NCI-H526 treated with DMSO at 0.1 percent for 48 hours (cell line): Measurements from ENCODE around the gene MPEG1.
A peak's percentile ranks its signal among the peaks of the same experiment; 100 is the strongest.

Experiments
- DNase-seq: peaks from one replicate; lab custom pipeline; 2025; lab: John Stamatoyannopoulos, UW

MPEG1 gene

DNA sequence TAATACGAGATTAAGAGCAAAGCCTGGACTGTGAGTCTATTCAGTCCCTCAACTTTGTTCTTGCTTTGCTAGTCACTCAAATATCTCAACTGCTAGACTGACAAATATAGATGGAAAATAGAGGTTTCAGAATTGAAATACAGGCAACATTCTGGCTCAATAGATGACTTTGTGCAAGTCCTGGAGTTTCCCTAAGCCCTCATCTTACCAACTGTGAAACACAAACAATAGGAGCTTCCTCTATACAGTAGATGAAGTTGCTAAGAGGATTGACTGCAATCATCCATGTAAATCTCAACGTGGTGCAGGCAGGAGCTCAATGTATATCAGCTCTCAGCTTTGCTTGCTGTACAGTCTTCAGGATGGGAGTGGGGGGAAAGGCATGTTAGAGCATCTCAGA, 6.2 kb upstream of the MPEG1 start:
- DNase-seq, result no peak

DNA sequence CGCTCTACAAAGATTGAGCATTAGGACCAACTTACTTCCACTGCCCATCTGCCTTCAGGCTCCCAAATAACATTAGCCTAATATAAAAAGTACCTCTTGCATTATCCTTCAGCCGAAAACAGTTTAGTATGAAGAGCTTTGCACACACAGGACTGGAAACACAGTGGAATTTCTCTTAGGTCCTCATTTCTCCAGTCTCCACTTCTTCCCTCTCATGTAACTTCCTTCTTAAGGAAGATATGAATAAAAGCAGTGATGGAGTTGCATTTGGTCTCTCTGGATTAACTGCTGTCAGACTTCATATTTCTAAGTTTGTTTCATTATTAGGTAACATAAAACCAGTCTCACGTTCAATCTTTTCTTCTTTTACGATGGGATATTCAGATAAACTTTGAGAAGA, 5.6 kb upstream of the MPEG1 start:
- no peak for DNase-seq

DNA sequence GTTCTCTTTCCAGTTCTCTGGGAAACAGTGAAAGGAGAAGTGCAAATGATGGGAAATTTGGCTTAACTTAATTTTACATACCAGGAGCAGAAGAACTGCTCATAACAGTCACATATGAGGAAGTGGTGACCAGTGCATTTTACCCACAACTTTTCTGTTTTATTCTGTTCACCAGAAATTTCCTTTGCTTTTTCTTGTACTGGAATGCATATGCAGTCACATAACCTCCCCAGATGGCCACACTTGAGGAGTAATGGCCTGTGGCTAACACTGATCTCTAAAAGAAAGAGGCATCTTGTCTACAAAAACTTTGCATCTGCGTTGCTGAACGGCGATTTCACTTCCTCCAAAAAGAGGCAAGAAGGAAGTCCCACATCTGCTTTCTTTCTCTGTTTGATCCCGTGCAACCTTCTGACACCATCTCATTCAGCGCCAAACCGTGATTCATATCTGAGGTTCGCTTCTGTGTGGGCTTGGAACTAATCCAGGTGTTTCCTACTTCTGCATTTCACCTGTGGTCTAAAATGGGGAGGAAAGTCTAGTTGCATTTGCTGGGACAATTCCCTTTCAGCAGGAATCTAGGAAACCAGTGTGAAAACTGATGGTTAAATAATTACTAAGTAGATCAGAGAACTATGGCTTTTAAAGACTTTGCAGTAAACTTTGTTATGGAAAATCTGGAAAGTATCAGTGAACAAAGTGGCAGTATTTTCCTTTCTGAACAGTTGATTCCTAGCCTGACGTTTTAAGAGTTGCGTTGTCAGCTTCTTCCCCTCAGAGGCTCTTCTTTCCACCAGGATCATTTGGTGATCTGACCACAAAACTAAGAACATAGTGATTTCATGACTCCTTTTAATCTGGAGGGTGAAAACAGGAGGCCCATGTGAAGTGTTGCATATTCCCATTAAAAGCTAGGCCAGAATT, 4.2 kb upstream of the MPEG1 start:
- no peak for DNase-seq

DNA sequence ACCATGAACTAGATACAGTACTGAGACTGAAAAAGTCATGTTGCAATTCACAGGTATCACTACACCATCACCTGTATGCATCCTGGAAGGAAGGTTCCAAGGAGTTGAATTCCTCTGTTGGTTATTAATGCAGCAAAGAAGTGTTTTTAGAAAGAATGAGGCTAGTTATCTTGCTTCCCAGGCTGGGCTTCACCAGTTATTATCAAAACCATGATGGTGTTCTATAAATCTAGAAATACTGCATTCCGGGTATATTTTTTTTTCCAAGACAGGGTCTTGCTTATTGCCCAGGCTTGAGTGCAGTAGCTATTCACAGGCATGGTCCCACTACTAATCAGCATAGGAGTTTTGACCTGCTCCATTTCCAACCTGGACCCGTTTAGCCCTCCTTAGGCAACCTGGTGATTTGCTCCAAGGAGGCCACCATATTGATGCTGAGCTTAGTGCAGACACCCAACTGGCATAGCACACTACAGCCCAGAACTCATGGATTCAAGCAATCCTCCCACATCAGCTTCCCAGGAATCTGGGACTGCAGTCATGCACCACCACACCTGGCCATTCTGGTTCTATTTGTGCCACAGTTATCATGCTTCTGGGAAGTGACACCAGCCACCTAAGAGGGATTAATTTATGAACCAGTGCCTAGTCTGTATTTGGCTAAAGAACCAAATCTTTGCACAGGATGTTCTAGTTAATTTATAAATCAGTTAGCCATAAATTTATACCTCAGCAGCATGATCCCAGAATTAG, 1.6 kb upstream of the MPEG1 start:
- no peak for DNase-seq

DNA sequence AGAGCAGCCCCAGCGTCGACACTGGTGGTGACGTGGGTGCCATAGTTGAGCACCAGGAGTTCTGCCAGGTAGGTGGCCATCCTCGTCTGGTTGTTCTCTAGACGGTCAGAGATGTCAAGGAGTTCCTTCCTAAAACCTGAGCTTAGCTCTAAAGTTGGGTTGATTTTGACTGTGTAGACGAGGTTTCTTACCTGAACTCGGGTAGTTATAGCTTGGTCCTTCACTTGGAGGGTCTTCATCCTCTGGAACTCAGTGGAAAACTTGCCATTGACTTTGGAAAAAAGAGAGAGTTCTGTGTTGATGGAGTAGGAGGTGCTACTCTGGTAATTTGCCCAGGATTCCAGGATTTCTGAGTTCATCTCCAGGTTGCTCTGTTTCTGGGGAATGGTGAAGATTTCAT, 505 bp downstream of the MPEG1 start:
- no peak for DNase-seq

DNA sequence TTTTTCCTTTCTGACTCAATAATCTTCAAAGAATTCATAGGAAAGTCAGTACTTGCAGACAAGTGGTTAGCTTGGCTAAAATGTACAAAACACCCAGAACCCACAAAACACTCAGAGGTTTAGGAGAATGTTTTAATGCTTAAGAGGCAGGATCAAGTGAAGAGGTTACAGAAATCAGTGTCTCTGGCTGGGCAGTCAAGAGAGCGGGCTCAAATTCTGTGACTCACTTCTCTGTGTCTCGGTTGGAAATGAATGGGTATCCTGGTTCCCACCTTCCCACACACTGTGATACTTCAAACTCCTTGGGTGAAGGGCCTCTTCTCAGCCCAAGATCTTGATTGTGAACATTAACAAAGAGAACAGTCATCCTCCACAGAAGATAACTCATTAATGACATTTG, 3.8 kb downstream of the MPEG1 start:
- DNase-seq, result no peak

DNA sequence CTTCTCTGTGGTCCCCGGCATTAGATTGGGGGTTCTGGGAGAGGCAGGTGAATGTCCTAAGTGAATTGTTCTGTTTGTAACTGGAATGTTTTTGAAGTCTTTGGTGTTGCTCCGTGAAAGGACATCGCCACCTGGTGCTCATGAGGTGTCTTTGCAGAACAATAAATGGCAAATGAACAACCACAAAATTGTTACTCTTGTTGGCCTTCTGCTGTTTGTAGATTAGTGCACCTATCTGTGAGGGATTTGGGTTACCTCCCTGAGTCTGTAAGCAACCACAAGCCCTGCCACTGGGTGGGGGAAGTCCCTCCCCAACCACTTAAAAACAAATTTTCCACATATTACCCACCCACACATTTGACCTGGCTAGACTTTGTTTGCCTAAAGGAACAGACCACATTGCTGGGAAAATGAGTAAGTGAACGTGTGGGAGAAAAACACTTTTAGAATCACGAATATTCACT, 4.7 kb downstream of the MPEG1 start:
- peak; percentile 7 for DNase-seq

DNA sequence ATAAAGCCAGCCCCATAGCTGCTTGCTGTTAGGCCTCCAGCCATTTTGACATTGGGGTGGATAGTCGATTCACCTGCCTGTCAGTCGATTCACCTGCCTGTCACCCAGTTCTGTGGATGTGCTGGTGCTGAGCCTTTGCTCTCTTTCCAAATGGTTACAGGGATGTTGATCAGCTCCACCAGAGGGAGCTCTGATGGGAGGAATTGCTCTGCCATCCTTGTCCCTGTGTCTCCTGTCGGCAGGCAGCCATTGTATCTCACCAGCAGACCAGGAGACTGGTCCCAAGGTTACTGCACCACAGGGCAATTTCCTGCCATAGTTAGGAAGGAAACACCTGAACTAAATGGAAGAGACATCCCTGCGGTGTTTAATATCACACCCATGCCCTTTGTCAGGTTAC, 6.1 kb downstream of the MPEG1 start:
- DNase-seq, result peak; percentile 37

DNA sequence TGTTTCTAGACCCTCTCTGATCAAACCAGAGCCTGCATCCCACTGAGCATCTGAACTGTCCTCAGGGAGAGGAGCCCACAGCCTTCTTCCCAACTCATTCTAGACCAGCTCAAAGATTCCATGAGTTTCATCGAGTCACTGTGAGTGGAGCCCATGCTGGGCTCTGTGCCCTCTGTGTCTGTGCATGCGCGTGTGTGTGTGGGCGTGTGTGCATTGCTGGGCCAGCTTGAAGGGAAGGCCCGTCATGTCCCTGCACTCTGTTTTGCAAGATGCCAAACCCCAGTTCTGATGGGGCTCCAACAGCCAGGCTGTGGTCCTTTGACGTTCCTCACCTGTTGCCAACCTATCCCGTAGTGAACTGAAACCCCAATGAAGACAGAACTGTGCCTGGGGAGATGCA, 7.1 kb downstream of the MPEG1 start:
- no peak for DNase-seq

DNA sequence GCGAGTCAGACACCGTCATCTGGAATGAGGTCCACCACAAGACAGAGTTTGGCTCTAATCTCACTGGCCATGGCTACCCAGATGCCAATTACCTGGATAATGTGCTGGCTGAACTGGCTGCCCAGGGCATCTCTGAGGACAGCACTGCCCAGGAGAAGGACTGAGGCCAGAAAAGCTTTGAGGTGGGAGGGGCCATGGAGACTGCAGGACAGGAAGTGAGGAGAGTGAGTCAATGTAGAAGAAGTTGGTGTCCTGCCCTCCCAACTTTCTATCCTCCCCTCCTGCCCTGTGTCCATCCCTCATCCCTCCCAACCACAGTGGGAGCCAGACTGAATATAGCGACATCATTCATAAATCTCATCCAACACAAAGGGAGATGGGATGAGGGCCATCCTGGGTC, 8.0 kb downstream of the MPEG1 start:
- DNase-seq, result no peak

DNA sequence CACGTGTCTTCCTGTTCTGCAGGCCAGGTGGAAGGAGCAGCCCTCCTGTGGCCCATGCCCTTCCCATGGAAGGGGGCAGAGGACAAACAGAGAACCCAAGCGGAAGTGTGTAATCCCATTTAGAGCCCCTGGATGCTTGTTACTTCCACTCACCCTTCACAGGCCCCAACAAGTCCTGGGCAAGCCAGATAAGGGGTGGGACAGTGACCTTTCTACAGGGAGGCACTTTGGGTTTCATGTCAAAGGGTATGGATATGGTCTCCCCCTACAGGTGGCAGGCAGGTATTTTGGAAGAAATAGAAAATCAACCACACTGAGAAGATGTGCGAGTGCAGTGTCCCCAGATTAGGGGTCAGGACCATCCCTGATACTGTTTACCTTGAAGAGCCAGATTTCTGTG, 11.4 kb downstream of the MPEG1 start:
- DNase-seq, result no peak

DNA sequence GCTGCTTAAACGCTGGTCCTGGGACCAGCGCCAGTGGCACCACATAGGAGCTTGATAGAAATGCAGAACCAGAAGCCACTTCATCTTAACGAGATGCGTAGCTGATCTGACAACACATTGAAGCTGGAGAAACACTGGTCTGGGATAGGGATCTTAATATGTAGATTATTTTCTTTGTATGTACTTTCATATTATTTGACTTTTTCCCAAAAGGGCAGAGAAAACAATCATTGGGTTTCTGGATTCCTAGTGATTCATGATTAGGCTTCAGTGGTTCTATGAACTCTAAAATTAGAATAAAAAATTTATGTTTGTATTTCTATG, 12.3 kb downstream of the MPEG1 start:
- no peak for DNase-seq

DNA sequence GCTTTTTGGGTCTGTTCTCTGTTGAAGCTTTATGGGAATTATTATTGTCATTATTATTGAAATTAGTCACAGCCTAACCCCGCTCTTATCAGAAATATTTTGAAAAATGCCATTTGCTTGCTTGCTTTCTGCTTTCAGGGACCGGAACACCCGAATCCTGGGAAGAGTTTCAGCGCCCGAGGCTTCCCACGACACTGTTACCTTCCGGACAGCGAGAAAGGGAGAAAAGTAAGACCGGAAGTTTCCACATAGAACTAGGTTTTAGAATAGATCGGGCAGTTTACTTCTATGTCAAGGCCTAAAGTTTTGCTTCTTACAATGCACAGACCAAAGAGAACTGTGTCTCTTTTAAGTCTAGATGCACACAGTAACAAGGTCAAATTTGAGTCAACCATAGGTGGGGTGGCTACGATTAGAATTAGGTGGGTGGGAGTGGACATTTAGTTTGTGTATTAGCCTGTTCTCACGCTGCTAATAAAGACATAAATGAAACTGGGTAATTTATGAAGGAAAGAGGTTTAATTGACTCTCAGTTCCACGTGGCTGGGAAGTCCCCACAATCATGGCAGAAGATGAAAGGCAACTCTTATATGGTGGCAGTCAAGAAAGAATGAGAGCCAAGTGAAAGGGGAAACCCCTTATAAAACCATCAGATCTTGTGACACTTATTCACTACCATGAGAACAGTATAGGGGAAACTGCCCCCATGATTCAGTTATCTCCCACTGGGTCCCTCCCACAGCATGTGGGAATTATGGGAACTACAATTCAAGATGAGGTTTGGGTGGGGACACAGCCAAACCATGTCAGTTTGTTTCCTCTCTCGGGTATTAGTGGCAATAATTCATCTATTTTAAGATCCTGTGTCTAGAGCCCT, 12.9 kb downstream of the MPEG1 start:
- no peak for DNase-seq

DNA sequence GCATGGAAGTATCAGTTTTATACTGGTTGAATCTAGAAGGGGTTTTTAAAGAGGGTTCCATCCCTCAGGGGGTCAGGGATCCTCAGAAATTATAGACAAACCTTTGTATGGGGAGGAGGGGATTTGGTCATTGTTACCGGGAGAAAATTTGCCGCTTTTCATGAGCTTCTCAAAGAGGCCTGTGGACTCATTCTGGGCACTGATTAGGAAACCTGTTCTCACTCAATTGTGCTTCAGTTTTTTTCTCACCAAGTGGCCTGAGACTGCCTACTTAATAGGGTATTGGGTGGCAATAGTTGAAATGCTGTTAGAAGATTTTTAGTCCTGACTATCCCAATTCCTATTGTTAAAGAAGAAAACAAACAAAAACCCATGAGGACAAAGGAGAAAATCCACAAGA, 14.0 kb downstream of the MPEG1 start:
- DNase-seq, result no peak

DNA sequence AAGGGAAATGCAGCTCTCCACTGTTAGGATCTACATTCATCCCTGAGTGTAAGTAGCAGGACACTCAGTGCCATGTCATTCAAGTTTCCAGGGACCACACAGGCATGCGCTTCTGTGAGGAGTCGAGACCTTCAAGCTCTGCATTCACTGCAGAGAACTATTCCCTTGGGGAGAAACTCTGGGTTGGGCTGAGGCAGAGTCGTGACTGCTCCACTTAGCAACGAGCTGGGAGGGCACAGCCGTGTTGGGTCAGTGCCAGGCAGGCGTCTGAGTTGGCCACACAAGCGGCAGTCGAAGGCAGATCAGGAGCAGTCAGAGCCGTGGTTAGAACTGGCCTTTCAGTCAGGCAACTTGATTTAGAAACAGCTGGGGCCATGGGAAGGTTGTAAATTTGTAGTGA, 14.7 kb downstream of the MPEG1 start:
- no peak for DNase-seq

DNA sequence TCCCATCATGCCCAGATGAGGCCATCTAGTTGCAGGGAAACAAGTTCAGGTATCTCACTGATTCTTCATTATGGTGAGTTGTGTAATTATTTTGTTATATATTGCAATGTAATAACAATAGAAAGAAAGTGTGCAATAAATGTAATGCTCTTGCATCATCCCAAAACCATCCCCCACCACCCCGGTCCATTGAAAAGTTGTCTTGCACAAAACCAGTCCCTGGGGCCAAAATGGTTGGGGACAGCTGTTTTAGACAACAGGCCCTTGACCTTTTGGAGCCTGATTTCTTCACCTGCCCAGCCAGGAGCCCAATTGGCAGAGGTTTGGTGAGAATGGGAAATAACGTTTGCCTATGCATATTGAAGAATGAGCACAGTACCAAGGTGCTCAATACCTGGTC, 15.9 kb downstream of the MPEG1 start:
- no peak for DNase-seq

DNA sequence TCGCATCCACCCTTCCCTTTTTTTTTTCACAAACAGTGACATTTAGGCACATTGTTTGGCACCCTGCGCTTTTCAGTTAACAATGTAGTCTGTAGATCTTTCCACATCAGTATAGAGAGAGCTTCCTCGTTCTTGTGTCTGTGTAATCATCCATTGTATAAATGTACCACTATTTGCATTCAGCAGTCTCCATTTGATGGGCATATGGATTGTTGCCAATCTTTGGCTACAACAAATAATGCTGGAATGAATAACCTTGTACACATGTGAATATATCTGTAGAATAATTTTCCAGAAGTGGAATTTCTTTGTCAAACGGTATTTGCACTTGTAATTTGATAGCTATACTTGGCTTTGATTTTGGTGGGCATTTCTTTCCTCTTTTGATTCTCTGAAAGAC, 17.1 kb downstream of the MPEG1 start:
- no peak for DNase-seq

DNA sequence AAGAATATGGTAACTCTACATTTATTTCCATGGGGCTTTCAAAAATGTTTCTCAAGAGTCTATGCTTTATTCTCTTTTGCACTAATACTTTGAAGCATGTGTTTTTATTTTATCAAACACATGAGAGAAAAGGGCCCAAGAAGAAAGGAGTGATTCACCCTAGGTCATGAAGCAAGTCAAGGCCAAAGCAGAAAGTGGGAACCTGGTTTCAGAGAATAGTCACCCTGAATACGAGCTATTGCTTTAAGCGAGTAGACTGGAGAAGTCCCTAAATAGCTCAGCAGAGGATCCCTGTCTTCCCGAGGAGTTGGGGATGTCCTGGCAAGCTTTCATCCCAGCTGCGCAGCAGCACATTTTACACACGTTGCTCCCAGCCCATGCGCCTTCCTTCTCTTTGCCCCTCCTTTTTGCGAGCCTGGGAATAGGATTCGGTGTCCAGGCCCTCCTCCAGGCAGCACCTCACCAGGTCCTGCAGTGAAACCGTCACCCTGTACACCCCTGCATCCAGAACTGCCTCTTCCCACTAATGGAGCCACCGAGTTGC, 19.1 kb downstream of the MPEG1 start:
- DNase-seq, result no peak

DNA sequence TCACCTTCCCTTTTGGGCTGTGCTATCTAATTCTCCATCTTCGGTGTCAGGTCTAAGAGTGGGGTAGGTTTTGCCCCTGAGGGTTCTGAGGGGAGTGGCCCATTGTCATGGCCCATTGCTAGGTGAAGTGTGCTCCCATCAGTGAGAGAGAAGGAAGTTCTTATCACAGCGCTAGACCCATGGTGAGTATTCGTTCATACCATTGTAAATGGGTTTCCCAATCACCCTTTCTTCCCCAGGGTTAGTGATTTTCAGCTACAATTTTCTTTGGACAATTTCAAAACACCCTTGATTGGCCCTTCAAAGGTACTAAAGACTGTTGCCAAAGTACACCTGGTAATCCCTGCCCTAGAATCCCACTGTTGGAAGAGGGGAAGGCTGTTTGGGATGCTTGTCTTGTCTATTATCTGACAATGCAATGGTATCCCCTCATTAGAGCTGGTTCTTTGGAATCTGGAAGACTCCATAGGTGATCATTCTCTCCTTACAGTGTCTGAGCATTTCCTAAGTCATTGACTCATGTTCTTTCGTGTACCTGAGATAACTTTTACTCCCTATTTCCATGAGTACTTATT, 20.2 kb downstream of the MPEG1 start:
- DNase-seq, result no peak

DNA sequence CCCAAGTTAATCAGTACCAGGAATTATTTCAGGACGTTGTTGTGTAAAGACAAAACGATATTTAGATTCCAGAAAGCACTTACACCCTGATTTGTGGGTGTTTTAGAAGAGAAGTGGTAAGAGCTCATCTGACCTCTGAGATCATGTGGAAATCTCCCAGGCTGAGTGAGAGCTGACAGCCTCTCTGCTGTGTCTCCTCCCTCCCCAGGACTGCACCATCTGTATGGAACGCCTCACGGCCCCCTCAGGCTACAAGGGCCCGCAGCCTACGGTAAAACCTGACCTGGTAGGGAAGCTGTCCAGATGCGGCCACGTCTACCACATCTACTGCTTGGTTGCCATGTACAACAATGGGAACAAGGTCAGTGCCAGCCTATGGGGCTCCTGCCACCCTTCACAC, 20.8 kb downstream of the MPEG1 start:
- DNase-seq, result no peak

DNA sequence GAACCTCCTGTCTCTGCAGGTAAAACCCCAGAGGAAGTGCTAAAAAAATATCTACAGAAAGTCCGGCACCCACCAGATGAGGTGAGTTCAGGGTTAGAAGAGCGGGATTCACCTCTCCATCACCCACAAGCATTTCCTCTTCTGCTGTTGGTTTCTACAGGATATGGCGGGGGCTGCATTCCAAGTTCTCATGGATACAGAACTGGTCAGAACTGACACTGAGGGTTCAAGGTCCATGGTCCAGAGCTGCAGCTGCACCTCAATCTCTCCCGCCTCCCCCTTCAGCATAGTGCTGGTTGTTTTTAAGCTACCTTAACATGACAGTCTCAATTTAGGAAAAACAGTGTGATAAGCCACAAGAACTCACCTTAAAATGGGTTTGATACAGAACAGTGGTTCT, 21.6 kb downstream of the MPEG1 start:
- DNase-seq, result no peak

DNA sequence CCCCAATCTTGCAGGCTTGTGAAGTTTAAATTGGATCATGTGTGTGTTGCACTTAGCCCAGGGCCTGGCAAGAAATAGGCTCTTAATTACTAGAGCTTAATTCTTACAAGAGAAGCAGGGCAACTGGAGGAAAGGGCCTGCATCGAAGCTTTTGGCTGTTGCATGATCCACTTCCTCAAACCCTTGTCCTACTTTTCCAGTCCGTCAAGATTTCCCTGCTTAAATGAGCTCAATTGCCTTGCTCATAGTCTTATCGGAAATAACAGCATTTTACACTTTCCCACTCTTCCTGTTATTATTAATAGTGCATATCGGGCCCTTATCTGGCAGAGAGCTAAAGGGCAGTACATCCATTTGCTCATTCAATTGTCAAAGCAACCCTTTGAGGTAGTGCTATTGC, 22.7 kb downstream of the MPEG1 start:
- no peak for DNase-seq
